Progenitor cell of endocrine pancreas (in vitro differentiated cells): ENCODE measurements around the gene PLEKHD1. TPM values are rescaled to one million over a fixed set of nuclear protein-coding genes. Genes with fewer than 3 reads are reported as not detected.

Experiments used
- DNase-seq: peaks from one replicate; pipeline ENCODE4 v3.0.0; 2021; ENCODE audit warnings: low spot score; ENCODE audit not compliant: unreplicated experiment
- H3K27ac Mint-ChIP-seq: 2 replicates; pipeline ENCODE4 v1.8.0; 2021; ENCODE audit warnings: mild to moderate bottlenecking, moderate library complexity, mixed read lengths
- H3K27me3 Mint-ChIP-seq: 2 replicates; pipeline ENCODE4 v1.8.0; 2021; ENCODE audit warnings: mixed read lengths
- H3K36me3 Mint-ChIP-seq: 2 replicates; pipeline ENCODE4 v1.8.0; 2022; ENCODE audit warnings: mixed read lengths; ENCODE audit not compliant: insufficient read depth
- H3K4me1 Mint-ChIP-seq: 2 replicates; pipeline ENCODE4 v1.8.0; 2021; ENCODE audit warnings: low read depth, mixed read lengths
- H3K4me3 Mint-ChIP-seq: 2 replicates; pipeline ENCODE4 v1.8.0; 2021; ENCODE audit warnings: low read depth, mild to moderate bottlenecking, moderate library complexity, mixed read lengths
- H3K9me3 Mint-ChIP-seq: 2 replicates; pipeline ENCODE4 v1.8.0; 2021; ENCODE audit warnings: low read depth, mixed read lengths
- total RNA-seq: library from RNA; stranded (reverse); gene quantifications from 2 replicates; pipeline ENCODE4 v1.2.1, GENCODE V29; 2021
- TF ChIP-seq, protein P1 (sequence below): fragments of 200-600 bp; sonication (generic); IDR thresholded peaks from one replicate; pipeline ENCODE4 v1.5.0; 2021; ENCODE audit warnings: antibody characterized with exemption, mild to moderate bottlenecking; ENCODE audit not compliant: unreplicated experiment

PLEKHD1 gene
- total RNA-seq, 1 donor from 2014 or later = 1.5 TPM

- Mint-ChIP-seq H3K9me3 (no peaks in the 10 kb centered on the region), H3K4me1 (no peaks in the 10 kb centered on the region), H3K36me3 (no peaks in the 10 kb centered on the region), H3K4me3 (no peak overlapping the region), H3K27ac (no peak overlapping the region), H3K27me3 (peaks cover 30% of the 10 kb centered on the region)
- no peak for DNase-seq
- TF ChIP-seq, protein P1, sequence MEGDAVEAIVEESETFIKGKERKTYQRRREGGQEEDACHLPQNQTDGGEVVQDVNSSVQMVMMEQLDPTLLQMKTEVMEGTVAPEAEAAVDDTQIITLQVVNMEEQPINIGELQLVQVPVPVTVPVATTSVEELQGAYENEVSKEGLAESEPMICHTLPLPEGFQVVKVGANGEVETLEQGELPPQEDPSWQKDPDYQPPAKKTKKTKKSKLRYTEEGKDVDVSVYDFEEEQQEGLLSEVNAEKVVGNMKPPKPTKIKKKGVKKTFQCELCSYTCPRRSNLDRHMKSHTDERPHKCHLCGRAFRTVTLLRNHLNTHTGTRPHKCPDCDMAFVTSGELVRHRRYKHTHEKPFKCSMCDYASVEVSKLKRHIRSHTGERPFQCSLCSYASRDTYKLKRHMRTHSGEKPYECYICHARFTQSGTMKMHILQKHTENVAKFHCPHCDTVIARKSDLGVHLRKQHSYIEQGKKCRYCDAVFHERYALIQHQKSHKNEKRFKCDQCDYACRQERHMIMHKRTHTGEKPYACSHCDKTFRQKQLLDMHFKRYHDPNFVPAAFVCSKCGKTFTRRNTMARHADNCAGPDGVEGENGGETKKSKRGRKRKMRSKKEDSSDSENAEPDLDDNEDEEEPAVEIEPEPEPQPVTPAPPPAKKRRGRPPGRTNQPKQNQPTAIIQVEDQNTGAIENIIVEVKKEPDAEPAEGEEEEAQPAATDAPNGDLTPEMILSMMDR = no peak
Measured at GRCh38 chr14:69548566-69548965, 64.0 kb downstream of the PLEKHD1 start.

- Mint-ChIP-seq H3K36me3 (no peaks in the 10 kb centered on the region), H3K9me3 (no peaks in the 10 kb centered on the region), H3K4me3 (no peak overlapping the region), H3K4me1 (no peaks in the 10 kb centered on the region), H3K27ac (no peak overlapping the region), H3K27me3 (peaks cover 18% of the 10 kb centered on the region)
- DNase-seq = no peak
- TF ChIP-seq, protein P1 = no peak
Measured at GRCh38 chr14:69551511-69551910, 67.0 kb downstream of the PLEKHD1 start.

DNA sequence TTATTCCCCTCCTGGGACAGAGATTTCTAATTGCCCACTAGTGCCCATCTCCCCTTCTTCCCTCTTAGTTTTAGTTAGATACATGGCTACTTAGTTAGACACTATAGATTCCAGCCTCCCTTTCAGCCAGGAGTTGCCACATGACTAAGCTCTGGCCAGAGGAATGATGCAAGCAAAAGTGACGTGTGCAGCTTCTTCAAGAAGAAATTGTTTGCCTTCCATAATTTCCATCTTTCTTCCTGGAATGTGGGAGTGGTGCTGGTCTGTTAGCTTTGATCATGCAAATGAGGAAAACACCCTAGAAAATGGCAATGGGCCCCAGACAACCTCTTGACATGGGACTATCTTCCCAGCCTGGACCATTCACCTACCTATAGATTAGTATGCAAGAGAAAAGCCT is 68.7 kb downstream of the PLEKHD1 start:
- Mint-ChIP-seq H3K27ac (no peak overlapping the region), H3K4me3 (no peak overlapping the region), H3K9me3 (no peaks in the 10 kb centered on the region), H3K4me1 (no peaks in the 10 kb centered on the region), H3K36me3 (no peaks in the 10 kb centered on the region), H3K27me3 (peaks cover 14% of the 10 kb centered on the region)
- DNase-seq = no peak
- TF ChIP-seq, protein P1 = no peak

GRCh38 chr14:69554500-69554899 is 70.0 kb downstream of the PLEKHD1 start:
- Mint-ChIP-seq H3K4me1 (peaks cover 2% of the 10 kb centered on the region), H3K4me3 (no peak overlapping the region), H3K27ac (no peak overlapping the region), H3K9me3 (no peaks in the 10 kb centered on the region), H3K36me3 (no peaks in the 10 kb centered on the region), H3K27me3 (peaks cover 12% of the 10 kb centered on the region)
- DNase-seq = no peak
- TF ChIP-seq, protein P1 = no peak

GRCh38 chr14:69558774-69559173 is 74.2 kb downstream of the PLEKHD1 start:
- no peaks in the 10 kb centered on the region for H3K36me3 Mint-ChIP-seq
- H3K27ac Mint-ChIP-seq = no peak overlapping the region
- DNase-seq = no peak
- peaks cover 20% of the 10 kb centered on the region for H3K27me3 Mint-ChIP-seq
- H3K9me3 Mint-ChIP-seq = no peaks in the 10 kb centered on the region
- H3K4me3 Mint-ChIP-seq = no peak overlapping the region
- TF ChIP-seq, protein P1 = no peak
- H3K4me1 Mint-ChIP-seq = peaks cover 4% of the 10 kb centered on the region
